HUES48 (cell line): ENCODE results near the gene TRIM33.
"Not testable (repeated sequence)": the region's sequence is repeated elsewhere in the genome, so short reads cannot be mapped to it uniquely, and the experiment has no call there.

Experiments
- H3K27ac ChIP-seq: one replicate; pipeline ENCODE4 v1.7.0; 2013; ENCODE audit warnings: low read depth, low read length, inconsistent platforms
- H3K27me3 ChIP-seq: 2 replicates; pipeline ENCODE4 v1.6.1; 2013; ENCODE audit warnings: mild to moderate bottlenecking, low read length; ENCODE audit not compliant: control insufficient read depth, insufficient read depth
- H3K36me3 ChIP-seq: 2 replicates; pipeline ENCODE4 v1.6.1; 2013; ENCODE audit warnings: low read length; ENCODE audit not compliant: control insufficient read depth, insufficient read depth
- H3K4me1 ChIP-seq: 2 replicates; pipeline ENCODE4 v1.6.1; 2013; ENCODE audit warnings: mild to moderate bottlenecking, low read length; ENCODE audit not compliant: control insufficient read depth, insufficient read depth
- H3K4me3 ChIP-seq: 2 replicates; pipeline ENCODE4 v1.5.1; 2013; ENCODE audit warnings: mild to moderate bottlenecking, low read depth, low read length
- H3K9ac ChIP-seq: 2 replicates; pipeline ENCODE4 v1.6.1; 2013; ENCODE audit warnings: mild to moderate bottlenecking, low read depth, low read length, moderate library complexity
- H3K9me3 ChIP-seq: 2 replicates; pipeline ENCODE4 v1.6.1; 2013; ENCODE audit warnings: low read length; ENCODE audit not compliant: control insufficient read depth, insufficient read depth

Gene TRIM33

GRCh38 chr1:114490274-114490693, 20.7 kb downstream of the TRIM33 start:
- no peak overlapping the region for H3K27ac ChIP-seq
- H3K9me3 ChIP-seq, result no peaks in the 10 kb centered on the region
- peaks cover 3% of the 10 kb centered on the region; the same call in 1 of the 2 replicates for H3K4me1 ChIP-seq
- H3K4me3 ChIP-seq, result no peak overlapping the region
- H3K27me3 ChIP-seq, result no peaks in the 10 kb centered on the region
- H3K36me3 ChIP-seq, result no peaks in the 10 kb centered on the region
- no peak overlapping the region for H3K9ac ChIP-seq

GRCh38 chr1:114488739-114489138, 22.3 kb downstream of the TRIM33 start:
- no peak overlapping the region for H3K9ac ChIP-seq
- no peaks in the 10 kb centered on the region for H3K36me3 ChIP-seq
- no peak overlapping the region for H3K4me3 ChIP-seq
- no peak overlapping the region for H3K27ac ChIP-seq
- peaks cover 3% of the 10 kb centered on the region; the same call in 1 of the 2 replicates for H3K4me1 ChIP-seq
- H3K27me3 ChIP-seq, result no peaks in the 10 kb centered on the region
- no peaks in the 10 kb centered on the region for H3K9me3 ChIP-seq

- Histone ChIP-seq H3K9me3 (no peaks in the 10 kb centered on the region), H3K36me3 (no peaks in the 10 kb centered on the region), H3K4me3 (no peak overlapping the region)
Observed at GRCh38 chr1:114485286-114485685, 25.7 kb downstream of the TRIM33 start.

DNA sequence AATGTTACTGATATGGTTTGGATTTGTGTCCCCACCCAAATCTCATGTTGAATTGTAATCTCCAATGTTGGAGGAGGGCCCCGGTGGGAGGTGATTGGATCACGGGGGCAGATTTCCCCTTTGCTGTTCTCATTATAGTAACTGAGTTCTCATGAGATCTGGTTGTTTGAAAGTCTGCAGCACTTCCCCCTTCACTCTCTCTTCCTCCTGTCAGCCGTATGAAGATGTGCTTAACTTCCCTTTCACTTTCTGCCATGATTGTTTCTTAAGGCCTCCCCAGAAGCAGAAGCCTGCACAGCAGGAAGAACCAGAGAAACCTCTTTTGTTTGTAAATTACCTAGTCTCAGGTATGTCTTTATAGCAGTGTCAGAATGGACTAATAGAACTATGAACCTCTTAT, 28.4 kb downstream of the TRIM33 start:
- Histone ChIP-seq H3K27ac (no peak overlapping the region), H3K36me3 (no peaks in the 10 kb centered on the region), H3K4me1 (no peaks in the 10 kb centered on the region), H3K9ac (no peak overlapping the region), H3K4me3 (no peak overlapping the region), H3K27me3 (no peaks in the 10 kb centered on the region), H3K9me3 (no peaks in the 10 kb centered on the region; the same call in 1 of the 2 replicates)

More at GRCh38 chr1:114485286-114485685, 25.7 kb downstream of the TRIM33 start:
- Histone ChIP-seq H3K27ac (no peak overlapping the region), H3K9ac (no peak overlapping the region), H3K27me3 (no peaks in the 10 kb centered on the region), H3K4me1 (peaks cover 2% of the 10 kb centered on the region; the same call in 1 of the 2 replicates)

- H3K36me3 ChIP-seq, H3K4me3 ChIP-seq, H3K9ac ChIP-seq, H3K27ac ChIP-seq, H3K9me3 ChIP-seq, H3K4me1 ChIP-seq, H3K27me3 ChIP-seq: not testable (repeated sequence)
Observed at GRCh38 chr1:114479636-114480035, 31.4 kb downstream of the TRIM33 start.

GRCh38 chr1:114479134-114479533, 31.9 kb downstream of the TRIM33 start:
- H3K9me3 ChIP-seq, result no peaks in the 10 kb centered on the region; the same call in 1 of the 2 replicates
- H3K9ac ChIP-seq, result no peak overlapping the region
- no peak overlapping the region for H3K27ac ChIP-seq
- H3K27me3 ChIP-seq, result no peaks in the 10 kb centered on the region
- H3K4me3 ChIP-seq, result no peak overlapping the region
- H3K36me3 ChIP-seq, result no peaks in the 10 kb centered on the region
- no peaks in the 10 kb centered on the region for H3K4me1 ChIP-seq

GRCh38 chr1:114473796-114474195, 37.2 kb downstream of the TRIM33 start:
- no peak overlapping the region for H3K4me3 ChIP-seq
- no peaks in the 10 kb centered on the region for H3K9me3 ChIP-seq
- H3K27ac ChIP-seq, result no peak overlapping the region
- H3K4me1 ChIP-seq, result 0 out of 2 replicates have a peak, but pooled peaks cover 8% of the 10 kb centered on the region
- H3K36me3 ChIP-seq, result no peaks in the 10 kb centered on the region
- H3K27me3 ChIP-seq, result no peaks in the 10 kb centered on the region
- no peak overlapping the region for H3K9ac ChIP-seq

GRCh38 chr1:114472408-114472807, 38.6 kb downstream of the TRIM33 start:
- no peak overlapping the region for H3K27ac ChIP-seq
- H3K4me1 ChIP-seq, result peaks cover 14% of the 10 kb centered on the region; the same call in 1 of the 2 replicates
- H3K9me3 ChIP-seq, result no peaks in the 10 kb centered on the region
- H3K4me3 ChIP-seq, result no peak overlapping the region
- H3K27me3 ChIP-seq, result no peaks in the 10 kb centered on the region
- no peaks in the 10 kb centered on the region for H3K36me3 ChIP-seq
- H3K9ac ChIP-seq, result no peak overlapping the region

- Histone ChIP-seq H3K4me1 (peaks cover 20% of the 10 kb centered on the region), H3K36me3 (no peaks in the 10 kb centered on the region)
Observed at GRCh38 chr1:114470681-114471080, 40.3 kb downstream of the TRIM33 start.

GRCh38 chr1:114468710-114469468, 42.1 kb downstream of the TRIM33 start:
- no peaks in the 10 kb centered on the region for H3K27me3 ChIP-seq
- no peak overlapping the region for H3K9ac ChIP-seq
- peaks cover 26% of the 10 kb centered on the region for H3K4me1 ChIP-seq
- H3K27ac ChIP-seq, result no peak overlapping the region
- H3K4me3 ChIP-seq, result no peak overlapping the region
- H3K36me3 ChIP-seq, result no peaks in the 10 kb centered on the region
- H3K9me3 ChIP-seq, result no peaks in the 10 kb centered on the region

More at GRCh38 chr1:114470681-114471080, 40.3 kb downstream of the TRIM33 start:
- H3K27me3 ChIP-seq, result no peaks in the 10 kb centered on the region
- H3K4me3 ChIP-seq, result no peak overlapping the region
- no peak overlapping the region for H3K27ac ChIP-seq
- no peaks in the 10 kb centered on the region for H3K9me3 ChIP-seq
- no peak overlapping the region for H3K9ac ChIP-seq

GRCh38 chr1:114468047-114468446, 43.0 kb downstream of the TRIM33 start:
- H3K27me3 ChIP-seq, result no peaks in the 10 kb centered on the region
- no peaks in the 10 kb centered on the region; the same call in 1 of the 2 replicates for H3K36me3 ChIP-seq
- no peak overlapping the region for H3K9ac ChIP-seq
- H3K27ac ChIP-seq, result no peak overlapping the region
- no peak overlapping the region for H3K4me3 ChIP-seq
- peaks cover 22% of the 10 kb centered on the region for H3K4me1 ChIP-seq
- H3K9me3 ChIP-seq, result no peaks in the 10 kb centered on the region
